ENCODE results near the gene C6orf52. TPM values are rescaled to one million over a fixed set of nuclear protein-coding genes. Genes with fewer than 3 reads are reported as not detected.

The C6orf52 gene
- total RNA-seq (under 1 TPM in 1 of 2 donors, not detected in 1; 0.50 TPM), polyA plus RNA-seq (under 1 TPM; 0.33 to 0.71 TPM)

- TF ChIP-seq ATF3 (IDR thresholded peaks at IDR 0.05): no peak
- peak; percentile 89 for TF ChIP-seq ZBTB33 (IDR thresholded peaks at IDR 0.05)
- peak; percentile 11 for TF ChIP-seq FOXA2 (IDR thresholded peaks at IDR 0.05)
- no peak for TF ChIP-seq CTCF (IDR thresholded peaks at IDR 0.05; ENCODE audit: low read depth, low read length, missing input control)
- TF ChIP-seq HNF4G (IDR thresholded peaks at IDR 0.05): no peak
- peak; percentile 65 for TF ChIP-seq TAF1 (conservative IDR thresholded peaks at IDR 0.05)
- peak; percentile 19 to 61 for TF ChIP-seq RXRA (IDR thresholded peaks at IDR 0.05)
- TF ChIP-seq SP1 (IDR thresholded peaks at IDR 0.05): no peak
- TF ChIP-seq RAD21 (IDR thresholded peaks at IDR 0.05): peak; percentile 32 to 52
- TF ChIP-seq MAX (IDR thresholded peaks at IDR 0.05): peak; percentile 93
- peak; percentile 49 for TF ChIP-seq REST (IDR thresholded peaks at IDR 0.05)
- peak; percentile 86 to 96 for TF ChIP-seq GABPA (IDR thresholded peaks at IDR 0.05 in 1 of 2, conservative IDR thresholded peaks at IDR 0.05 in 1 of 2)
- peak; percentile 52 to 72 for TF ChIP-seq EGR1 (IDR thresholded peaks at IDR 0.05; ENCODE audit: low read depth in 2 of 2)
- peak; percentile 19 to 33 for TF ChIP-seq HNF4A (conservative IDR thresholded peaks at IDR 0.05)
- peak; percentile 20 for TF ChIP-seq FOXA1 (IDR thresholded peaks at IDR 0.05)
- TF ChIP-seq NR2F2 (IDR thresholded peaks at IDR 0.05): peak; percentile 66
- TF ChIP-seq YY1 (IDR thresholded peaks at IDR 0.05): peak; percentile 86
- TF ChIP-seq JUND (IDR thresholded peaks at IDR 0.05): peak in 1 of 2 donors; percentile 51
Observed at GRCh38 chr6:10694302-10695085, at the start of gene C6orf52, which contains the start of gene PAK1IP1. TSS of gene C6orf52 (minus strand) at chr6:10694616. CDS start at chr6:10687550, 7,066 bp downstream. TSS of gene PAK1IP1 (plus strand) at chr6:10694972. CDS start at chr6:10694986, 14 bp downstream.

More at GRCh38 chr6:10694302-10695085, at the start of gene C6orf52, which contains the start of gene PAK1IP1:
- Histone ChIP-seq H3K9ac (ENCODE audit: low read depth in 1 of 2, low read length in 2 of 2) (peak within 1 kb of the TSS; percentile 96 to 99), H3K27me3 (ENCODE audit: control insufficient read depth in 4 of 4, insufficient read depth in 4 of 4, low read length in 3 of 4) (no peaks in the 10 kb centered on the region), H3K4me3 (ENCODE audit: low read depth in 1 of 3, low read length in 3 of 3) (peak within 1 kb of the TSS; percentile 57 to 100 (median 99)), H3K27ac (ENCODE audit: low read depth in 1 of 2, low read length in 2 of 2) (peak within 1 kb of the TSS; percentile 99), H3K4me1 (ENCODE audit: control insufficient read depth in 4 of 4, insufficient read depth in 4 of 4, low read length in 3 of 4) (peaks cover 1 to 39% (median 22%) of the 10 kb centered on the region in 4 donors), H3K9me3 (ENCODE audit: control insufficient read depth in 4 of 4, low read length in 3 of 4) (peaks cover 0 to 2% (median 0%) of the 10 kb centered on the region in 4 donors), H3K36me3 (ENCODE audit: control insufficient read depth in 4 of 4, insufficient read depth in 3 of 4, low read depth in 1 of 4, low read length in 3 of 4) (peaks cover 0 to 16% (median 3%) of the 10 kb centered on the region in 4 donors)
- WGBS: under 1% methylated on average over 53 of the region's 53 CpGs
- DNase-seq (ENCODE audit: low spot score): peak; percentile 89
